Muscle of arm (tissue), 12 donors: ENCODE data around the gene SPATS2L. TPM values are rescaled to one million over a fixed set of nuclear protein-coding genes. Genes with fewer than 3 reads are reported as not detected.

Experiments
- DNase-seq: peaks from one replicate; pipeline ENCODE4 v3.0.0-alpha.2; 2013
- polyA plus RNA-seq, 12 donors: library from polyadenylated mRNA; unstranded; fragments of 120-200 nt; gene quantifications; one replicate each; pipeline ENCODE4 v1.2.1, GENCODE V29; 2013; ENCODE audit not compliant: insufficient read length in 12 of 12

Gene SPATS2L
- polyA plus RNA-seq, 12 donors, result 200 to 265 (median 233) TPM; not detected in 1

- DNase-seq, result no peak
Measured at GRCh38 chr2:200492656-200493055, 186.2 kb downstream of the SPATS2L start.

- no peak for DNase-seq
Measured at GRCh38 chr2:200494048-200494447, 187.6 kb downstream of the SPATS2L start.

GRCh38 chr2:200496696-200497095 lies 190.2 kb downstream of the SPATS2L start:
- DNase-seq, result no peak

- no peak for DNase-seq
Measured at GRCh38 chr2:200498402-200499162, 192.1 kb downstream of the SPATS2L start.

GRCh38 chr2:200502196-200502595 lies 195.7 kb downstream of the SPATS2L start:
- DNase-seq, result no peak

- no peak for DNase-seq
Measured at GRCh38 chr2:200506679-200507078, 200.2 kb downstream of the SPATS2L start.

GRCh38 chr2:200507179-200507578 lies 200.7 kb downstream of the SPATS2L start:
- no peak for DNase-seq

GRCh38 chr2:200509235-200509611 lies 202.7 kb downstream of the SPATS2L start:
- DNase-seq, result no peak

- peak; percentile 89 for DNase-seq
Measured at GRCh38 chr2:200509612-200510433, 203.3 kb downstream of the SPATS2L start, which contains the start of gene KCTD18. Gene KCTD18 (minus strand): TSS chr2:200510068. CDS start chr2:200507016, 3,052 bp downstream.

- DNase-seq, result no peak
Measured at GRCh38 chr2:200515155-200515554, 208.7 kb downstream of the SPATS2L start.

- DNase-seq, result no peak
Measured at GRCh38 chr2:200523158-200523557, 216.7 kb downstream of the SPATS2L start.

GRCh38 chr2:200523604-200524003 lies 217.1 kb downstream of the SPATS2L start:
- no peak for DNase-seq

- DNase-seq, result no peak
Measured at GRCh38 chr2:200525066-200525465, 218.6 kb downstream of the SPATS2L start.

GRCh38 chr2:200525551-200525881 lies 219.0 kb downstream of the SPATS2L start:
- no peak for DNase-seq

GRCh38 chr2:200525882-200526651 lies 219.6 kb downstream of the SPATS2L start, which contains the start of gene SGO2:
Gene SGO2 (plus strand): TSS chr2:200526207. CDS start chr2:200532976, 6,769 bp downstream.
- DNase-seq, result peak; percentile 95

- DNase-seq, result no peak
Measured at GRCh38 chr2:200528228-200528627, 221.7 kb downstream of the SPATS2L start.

Other genes with a start within 250 kb of the SPATS2L start
- gene KCTD18, start 203.4 kb downstream of the SPATS2L start, polyA plus RNA-seq, result 10 to 100 TPM in 11 of 12 donors, not detected in 1; 11.4 to 16.7 (median 12.6) TPM
- 10 to 100 TPM in 6 of 12 donors, 1 to 10 TPM in 5, not detected in 1; 5.5 to 13.0 (median 10.5) TPM for gene SGO2, start 219.5 kb downstream of the SPATS2L start, polyA plus RNA-seq